Duodenal mucosa (tissue), 2 donors: ENCODE data around the gene CFAP161.

ENCODE experiments used
- H3K27ac ChIP-seq: one replicate; pipeline ENCODE4 v1.7.0; 2013; ENCODE audit warnings: low read depth, low read length
- H3K27me3 ChIP-seq, 2 donors: one replicate each; pipeline ENCODE4 v1.7.0; 2013; ENCODE audit warnings: low read length in 2 of 2, control low read depth in 1 of 2; ENCODE audit not compliant: insufficient read depth in 2 of 2, control insufficient read depth in 1 of 2
- H3K36me3 ChIP-seq, 2 donors: one replicate each; pipeline ENCODE4 v1.7.0; 2013; ENCODE audit warnings: low read length in 2 of 2, control low read depth in 1 of 2; ENCODE audit not compliant: insufficient read depth in 2 of 2, control insufficient read depth in 1 of 2
- H3K4me1 ChIP-seq, 2 donors: one replicate each; pipeline ENCODE4 v1.7.0; 2013; ENCODE audit warnings: low read length in 2 of 2, control low read depth in 1 of 2; ENCODE audit not compliant: insufficient read depth in 2 of 2, control insufficient read depth in 1 of 2
- H3K4me3 ChIP-seq, 2 donors: one replicate each; pipeline ENCODE4 v1.7.0; 2013; ENCODE audit warnings: low read length in 2 of 2, low read depth in 1 of 2
- H3K9ac ChIP-seq, 2 donors: one replicate each; pipeline ENCODE4 v1.7.0; 2013; ENCODE audit warnings: low read length in 2 of 2, low read depth in 1 of 2
- H3K9me3 ChIP-seq, 2 donors: one replicate each; pipeline ENCODE4 v1.7.0; 2013; ENCODE audit warnings: low read length in 2 of 2, control low read depth in 1 of 2; ENCODE audit not compliant: control insufficient read depth in 1 of 2

CFAP161 gene

GRCh38 chr15:81095690-81096365 lies 38.2 kb upstream of the CFAP161 start:
- no peaks in the 10 kb centered on the region for H3K36me3 ChIP-seq
- H3K27ac ChIP-seq, result no peak overlapping the region
- H3K9me3 ChIP-seq, result no peaks in the 10 kb centered on the region
- no peak overlapping the region for H3K9ac ChIP-seq
- H3K4me1 ChIP-seq, result no peaks in the 10 kb centered on the region
- no peak overlapping the region for H3K4me3 ChIP-seq
- peaks cover 3 to 6% of the 10 kb centered on the region in 2 donors for H3K27me3 ChIP-seq

GRCh38 chr15:81096398-81096797 lies 37.7 kb upstream of the CFAP161 start:
- Histone ChIP-seq H3K9me3 (no peaks in the 10 kb centered on the region), H3K4me1 (no peaks in the 10 kb centered on the region), H3K4me3 (no peak overlapping the region), H3K27me3 (peaks cover 3 to 6% of the 10 kb centered on the region in 2 donors), H3K36me3 (no peaks in the 10 kb centered on the region), H3K9ac (no peak overlapping the region), H3K27ac (no peak overlapping the region)

- Histone ChIP-seq H3K36me3 (no peaks in the 10 kb centered on the region), H3K4me1 (no peaks in the 10 kb centered on the region), H3K27me3 (peaks cover 3 to 6% of the 10 kb centered on the region in 2 donors), H3K9me3 (no peaks in the 10 kb centered on the region), H3K4me3 (no peak overlapping the region), H3K9ac (no peak overlapping the region), H3K27ac (no peak overlapping the region)
Measured at GRCh38 chr15:81097116-81097889, 36.8 kb upstream of the CFAP161 start.

- no peak overlapping the region for H3K27ac ChIP-seq
- H3K4me1 ChIP-seq, result no peaks in the 10 kb centered on the region
- no peak overlapping the region for H3K9ac ChIP-seq
- H3K4me3 ChIP-seq, result no peak overlapping the region
- H3K9me3 ChIP-seq, result no peaks in the 10 kb centered on the region
- H3K36me3 ChIP-seq, result no peaks in the 10 kb centered on the region
- peaks cover 3 to 6% of the 10 kb centered on the region in 2 donors for H3K27me3 ChIP-seq
Measured at GRCh38 chr15:81097890-81098280, 36.2 kb upstream of the CFAP161 start.

- Histone ChIP-seq H3K4me3 (no peak overlapping the region), H3K9me3 (no peaks in the 10 kb centered on the region), H3K4me1 (no peaks in the 10 kb centered on the region), H3K27ac (no peak overlapping the region), H3K27me3 (peaks cover 3 to 6% of the 10 kb centered on the region in 2 donors), H3K9ac (no peak overlapping the region), H3K36me3 (no peaks in the 10 kb centered on the region)
Measured at GRCh38 chr15:81098349-81098748, 35.7 kb upstream of the CFAP161 start.

- H3K4me1 ChIP-seq, result no peaks in the 10 kb centered on the region
- H3K9ac ChIP-seq, result no peak overlapping the region
- H3K9me3 ChIP-seq, result no peaks in the 10 kb centered on the region
- H3K27me3 ChIP-seq, result peaks cover 2 to 3% of the 10 kb centered on the region in 2 donors
- no peak overlapping the region for H3K27ac ChIP-seq
- H3K4me3 ChIP-seq, result no peak overlapping the region
- no peaks in the 10 kb centered on the region for H3K36me3 ChIP-seq
Measured at GRCh38 chr15:81098861-81099651, 35.0 kb upstream of the CFAP161 start.

GRCh38 chr15:81101894-81102815 lies 31.9 kb upstream of the CFAP161 start:
- Histone ChIP-seq H3K27ac (no peak overlapping the region), H3K9ac (no peak overlapping the region), H3K9me3 (no peaks in the 10 kb centered on the region), H3K4me3 (no peak overlapping the region), H3K36me3 (no peaks in the 10 kb centered on the region), H3K4me1 (no peaks in the 10 kb centered on the region), H3K27me3 (peaks cover 0 to 3% of the 10 kb centered on the region in 2 donors)

GRCh38 chr15:81103857-81104256 lies 30.2 kb upstream of the CFAP161 start:
- H3K4me1 ChIP-seq, result no peaks in the 10 kb centered on the region
- H3K27ac ChIP-seq, result no peak overlapping the region
- H3K27me3 ChIP-seq, result peaks cover 0 to 3% of the 10 kb centered on the region in 2 donors
- no peak overlapping the region for H3K9ac ChIP-seq
- no peak overlapping the region for H3K4me3 ChIP-seq
- no peaks in the 10 kb centered on the region for H3K9me3 ChIP-seq
- no peaks in the 10 kb centered on the region for H3K36me3 ChIP-seq

GRCh38 chr15:81105545-81105944 lies 28.5 kb upstream of the CFAP161 start:
- H3K27me3 ChIP-seq, result peaks cover 0 to 6% of the 10 kb centered on the region in 2 donors

More at GRCh38 chr15:81105545-81105944, 28.5 kb upstream of the CFAP161 start:
- Histone ChIP-seq H3K36me3 (no peaks in the 10 kb centered on the region), H3K9ac (no peak overlapping the region), H3K4me1 (no peaks in the 10 kb centered on the region), H3K9me3 (no peaks in the 10 kb centered on the region), H3K4me3 (no peak overlapping the region), H3K27ac (no peak overlapping the region)
